Measurements from ENCODE around the gene TASL. TPM values are rescaled to one million over a fixed set of nuclear protein-coding genes. Genes with fewer than 3 reads are reported as not detected.
"Not testable (repeated sequence)": the region's sequence is repeated elsewhere in the genome, so short reads cannot be mapped to it uniquely, and the experiment has no call there.

Gene TASL
- total RNA-seq, 2 experiments from 2014 or later, result 0.41 to 0.75 TPM

GRCh38 chrX:30570505-30570904, 7.1 kb downstream of the TASL start:
- DNase-seq (peak in 4 of 14 experiments; percentile 21 to 62 (median 42)), ATAC-seq (ENCODE audit: poor library complexity) (no peak)
- H3K27ac Mint-ChIP-seq, result no peak overlapping the region
- POLR2A ChIA-PET, result interaction anchor here (1.0 kb wide), 1 partner anchor 9 kb away, joined by 3 read pairs; no protein-coding TSS in a partner anchor
- CTCF ChIA-PET, result interaction anchor here (0.7 to 1.0 kb wide), 2 partner anchors 19 to 294 kb away, joined by 3 to 6 read pairs; no protein-coding TSS in a partner anchor
- peaks cover 20% of the 10 kb centered on the region for H3K4me1 Mint-ChIP-seq (ENCODE audit: low read depth)
- Histone ChIP-seq H3K9me3 (ENCODE audit: control insufficient read depth in 1 of 2, insufficient read depth in 1 of 2, low read length in 2 of 2) (no peaks in the 10 kb centered on the region), H3K27me3 (ENCODE audit: control insufficient read depth in 1 of 2, insufficient read depth in 2 of 2, low read length in 2 of 2) (no peaks in the 10 kb centered on the region), H3K27ac (ENCODE audit: low read depth in 1 of 2, low read length in 2 of 2) (no peak overlapping the region), H3K4me1 (ENCODE audit: insufficient read depth, low read length) (no peaks in the 10 kb centered on the region), H3K36me3 (ENCODE audit: insufficient read depth, low read length) (no peaks in the 10 kb centered on the region), H3K4me3 (ENCODE audit: low read length) (no peak overlapping the region)
- no peaks in the 10 kb centered on the region for H3K27me3 Mint-ChIP-seq
- intact Hi-C loops (cut with DNase I, micrococcal nuclease), result loop anchor here in 1 of 2 experiments (2.0 kb wide), 1 partner anchor 140 kb away; no protein-coding TSS in a partner anchor
- TF ChIP-seq CTCF (IDR thresholded peaks at IDR 0.05), result peak; percentile 55
- H3K36me3 Mint-ChIP-seq (ENCODE audit: low read depth), result no peaks in the 10 kb centered on the region
- H3K9me3 Mint-ChIP-seq, result no peaks in the 10 kb centered on the region
- H3K4me3 Mint-ChIP-seq, result no peak overlapping the region

- Histone ChIP-seq H3K4me3 (ENCODE audit: low read length) (no peak overlapping the region), H3K27ac (ENCODE audit: low read depth in 1 of 2, low read length in 2 of 2) (no peak overlapping the region), H3K36me3 (ENCODE audit: insufficient read depth, low read length) (no peaks in the 10 kb centered on the region), H3K4me1 (ENCODE audit: insufficient read depth, low read length) (no peaks in the 10 kb centered on the region), H3K9me3 (ENCODE audit: control insufficient read depth in 1 of 2, insufficient read depth in 1 of 2, low read length in 2 of 2) (no peaks in the 10 kb centered on the region), H3K27me3 (ENCODE audit: control insufficient read depth in 1 of 2, insufficient read depth in 2 of 2, low read length in 2 of 2) (no peaks in the 10 kb centered on the region)
- ChIA-PET CTCF (no interaction called here), POLR2A (no interaction called here)
- H3K4me3 Mint-ChIP-seq, result no peak overlapping the region
- H3K27me3 Mint-ChIP-seq, result no peaks in the 10 kb centered on the region
- DNase-seq (peak in 1 of 14 experiments; percentile 11), ATAC-seq (ENCODE audit: poor library complexity) (no peak)
- H3K4me1 Mint-ChIP-seq (ENCODE audit: low read depth), result peaks cover 13% of the 10 kb centered on the region
- intact Hi-C loops (cut with DNase I, micrococcal nuclease), result no loop called here
- no peak for TF ChIP-seq CTCF (IDR thresholded peaks at IDR 0.05)
- no peaks in the 10 kb centered on the region for H3K9me3 Mint-ChIP-seq
- H3K27ac Mint-ChIP-seq, result no peak overlapping the region
- peaks cover 5% of the 10 kb centered on the region for H3K36me3 Mint-ChIP-seq (ENCODE audit: low read depth)
Observed at GRCh38 chrX:30568136-30568535, 9.4 kb downstream of the TASL start.

DNA sequence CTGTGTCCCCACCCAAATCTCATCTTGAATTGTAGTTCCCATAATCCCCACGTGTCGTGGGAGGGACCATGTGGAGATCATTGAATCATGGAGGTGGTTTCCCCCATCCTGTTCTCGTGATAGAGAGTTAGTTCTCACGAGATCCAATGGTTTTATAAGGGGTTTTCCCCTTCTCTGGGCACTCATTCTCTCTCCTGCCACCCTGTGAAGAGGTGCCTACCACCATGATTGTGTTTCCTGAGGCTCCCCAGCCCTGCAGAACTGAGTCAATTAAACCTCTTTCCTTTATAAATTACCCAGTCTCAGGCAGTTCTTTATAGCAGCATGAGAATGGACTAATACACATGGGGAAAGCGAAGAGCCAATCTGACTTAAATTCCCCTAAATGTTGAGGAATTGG, 14.5 kb downstream of the TASL start:
- H3K4me1 Mint-ChIP-seq (ENCODE audit: low read depth); H3K36me3 ChIP-seq (ENCODE audit: insufficient read depth, low read length); H3K4me3 Mint-ChIP-seq; H3K27me3 Mint-ChIP-seq; POLR2A ChIA-PET; ATAC-seq (ENCODE audit: poor library complexity); H3K27ac ChIP-seq (ENCODE audit: low read depth in 1 of 2, low read length in 2 of 2); H3K36me3 Mint-ChIP-seq (ENCODE audit: low read depth); H3K4me1 ChIP-seq (ENCODE audit: insufficient read depth, low read length); H3K27ac Mint-ChIP-seq; H3K4me3 ChIP-seq (ENCODE audit: low read length); H3K9me3 Mint-ChIP-seq; H3K27me3 ChIP-seq (ENCODE audit: control insufficient read depth in 1 of 2, insufficient read depth in 2 of 2, low read length in 2 of 2); intact Hi-C loops (cut with DNase I, micrococcal nuclease); CTCF ChIA-PET; H3K9me3 ChIP-seq (ENCODE audit: control insufficient read depth in 1 of 2, insufficient read depth in 1 of 2, low read length in 2 of 2): not testable (repeated sequence)
- DNase-seq, result peak in 2 of 14 experiments; percentile 11 to 33

- H3K9me3 Mint-ChIP-seq, result no peaks in the 10 kb centered on the region
- POLR2A ChIA-PET, result interaction anchor here (1.7 kb wide), 1 partner anchor 9 kb away, joined by 3 read pairs; no protein-coding TSS in a partner anchor
Observed at GRCh38 chrX:30561191-30561590, 16.4 kb downstream of the TASL start.

More at GRCh38 chrX:30561191-30561590, 16.4 kb downstream of the TASL start:
- Histone ChIP-seq H3K36me3 (ENCODE audit: insufficient read depth, low read length) (peaks cover 2% of the 10 kb centered on the region), H3K27me3 (ENCODE audit: control insufficient read depth in 1 of 2, insufficient read depth in 2 of 2, low read length in 2 of 2) (no peaks in the 10 kb centered on the region), H3K27ac (ENCODE audit: low read depth in 1 of 2, low read length in 2 of 2) (no peak overlapping the region), H3K4me1 (ENCODE audit: insufficient read depth, low read length) (no peaks in the 10 kb centered on the region), H3K4me3 (ENCODE audit: low read length) (no peak overlapping the region), H3K9me3 (ENCODE audit: control insufficient read depth in 1 of 2, insufficient read depth in 1 of 2, low read length in 2 of 2) (no peaks in the 10 kb centered on the region)
- intact Hi-C loops (cut with DNase I, micrococcal nuclease), result no loop called here
- no peak for TF ChIP-seq CTCF (IDR thresholded peaks at IDR 0.05)
- CTCF ChIA-PET, result no interaction called here
- Mint-ChIP-seq H3K4me3 (no peak overlapping the region), H3K27me3 (no peaks in the 10 kb centered on the region), H3K36me3 (ENCODE audit: low read depth) (peaks cover 9% of the 10 kb centered on the region), H3K27ac (no peak overlapping the region), H3K4me1 (ENCODE audit: low read depth) (peaks cover 5% of the 10 kb centered on the region)
- no peak for DNase-seq
- ATAC-seq (ENCODE audit: poor library complexity), result no peak
